ENCODE measurements around the gene METRN.

METRN gene

DNA sequence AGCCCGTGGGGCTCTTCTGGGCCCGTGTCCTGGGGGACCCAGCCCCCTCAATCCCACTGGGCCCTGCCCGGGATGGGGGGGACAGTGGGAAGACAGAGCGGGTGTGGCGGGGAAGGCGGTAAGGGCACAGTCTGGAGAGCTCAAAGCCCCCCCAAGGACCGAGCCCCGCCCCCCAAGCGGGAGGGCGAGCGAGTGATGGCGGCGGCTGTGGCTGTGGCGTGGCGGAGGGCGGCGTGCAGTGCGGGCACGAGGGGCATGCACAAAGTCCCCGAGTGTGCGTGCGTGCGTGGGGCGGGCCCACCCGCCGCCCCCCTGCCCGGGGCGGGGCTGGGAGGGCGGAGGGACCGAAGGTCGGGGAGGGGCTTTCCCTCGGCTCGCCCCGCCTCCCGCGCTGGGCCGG lies 21.2 kb upstream of the METRN start:
- no peak overlapping the region for H3K4me3 ChIP-seq (ENCODE audit: control insufficient read depth, low read depth, low read length)
- TF ChIP-seq, protein P1, sequence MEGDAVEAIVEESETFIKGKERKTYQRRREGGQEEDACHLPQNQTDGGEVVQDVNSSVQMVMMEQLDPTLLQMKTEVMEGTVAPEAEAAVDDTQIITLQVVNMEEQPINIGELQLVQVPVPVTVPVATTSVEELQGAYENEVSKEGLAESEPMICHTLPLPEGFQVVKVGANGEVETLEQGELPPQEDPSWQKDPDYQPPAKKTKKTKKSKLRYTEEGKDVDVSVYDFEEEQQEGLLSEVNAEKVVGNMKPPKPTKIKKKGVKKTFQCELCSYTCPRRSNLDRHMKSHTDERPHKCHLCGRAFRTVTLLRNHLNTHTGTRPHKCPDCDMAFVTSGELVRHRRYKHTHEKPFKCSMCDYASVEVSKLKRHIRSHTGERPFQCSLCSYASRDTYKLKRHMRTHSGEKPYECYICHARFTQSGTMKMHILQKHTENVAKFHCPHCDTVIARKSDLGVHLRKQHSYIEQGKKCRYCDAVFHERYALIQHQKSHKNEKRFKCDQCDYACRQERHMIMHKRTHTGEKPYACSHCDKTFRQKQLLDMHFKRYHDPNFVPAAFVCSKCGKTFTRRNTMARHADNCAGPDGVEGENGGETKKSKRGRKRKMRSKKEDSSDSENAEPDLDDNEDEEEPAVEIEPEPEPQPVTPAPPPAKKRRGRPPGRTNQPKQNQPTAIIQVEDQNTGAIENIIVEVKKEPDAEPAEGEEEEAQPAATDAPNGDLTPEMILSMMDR (IDR thresholded peaks at IDR 0.05; ENCODE audit: control insufficient read depth, insufficient read depth, low read depth, low read length, missing control alignments): no peak
- no peak for DNase-seq (ENCODE audit: low read depth)

DNA sequence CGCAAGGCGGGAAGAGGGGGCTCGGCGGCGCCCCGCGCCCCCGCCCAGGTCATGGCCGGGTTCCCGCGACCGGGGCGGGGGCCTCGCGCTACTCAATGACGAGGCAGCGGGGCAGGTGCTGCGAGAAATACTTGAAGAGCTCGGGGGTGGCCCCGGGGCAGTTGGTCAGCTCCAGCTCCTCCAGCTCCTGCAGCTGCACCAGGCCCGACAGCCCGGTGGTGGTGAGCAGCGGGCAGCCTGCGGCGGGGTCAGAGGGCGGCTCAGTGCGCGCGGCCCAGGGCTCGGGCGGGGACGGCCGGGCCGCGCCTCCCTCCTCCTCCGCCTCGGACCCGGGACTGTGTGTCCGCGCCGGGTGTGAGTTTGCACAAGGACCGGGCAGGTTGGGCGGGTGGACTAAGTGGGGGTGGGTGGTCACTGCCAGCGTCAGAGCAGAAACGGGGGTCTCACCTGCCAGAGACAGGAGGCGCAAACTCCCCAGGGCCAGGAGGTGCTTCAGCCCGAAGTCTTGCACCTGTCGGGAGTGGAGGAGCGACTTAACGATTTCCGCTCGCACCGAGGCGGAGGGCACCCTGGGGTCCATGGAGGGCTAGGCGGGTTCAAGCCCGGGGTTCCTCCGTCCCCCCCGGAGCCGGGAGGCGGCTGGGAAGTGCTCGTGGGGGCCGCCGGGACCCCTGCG lies 20.6 kb upstream of the METRN start:
- TF ChIP-seq, protein P1 (IDR thresholded peaks at IDR 0.05; ENCODE audit: control insufficient read depth, insufficient read depth, low read depth, low read length, missing control alignments): no peak
- no peak overlapping the region for H3K4me3 ChIP-seq (ENCODE audit: control insufficient read depth, low read depth, low read length)
- no peak for DNase-seq (ENCODE audit: low read depth)

DNA sequence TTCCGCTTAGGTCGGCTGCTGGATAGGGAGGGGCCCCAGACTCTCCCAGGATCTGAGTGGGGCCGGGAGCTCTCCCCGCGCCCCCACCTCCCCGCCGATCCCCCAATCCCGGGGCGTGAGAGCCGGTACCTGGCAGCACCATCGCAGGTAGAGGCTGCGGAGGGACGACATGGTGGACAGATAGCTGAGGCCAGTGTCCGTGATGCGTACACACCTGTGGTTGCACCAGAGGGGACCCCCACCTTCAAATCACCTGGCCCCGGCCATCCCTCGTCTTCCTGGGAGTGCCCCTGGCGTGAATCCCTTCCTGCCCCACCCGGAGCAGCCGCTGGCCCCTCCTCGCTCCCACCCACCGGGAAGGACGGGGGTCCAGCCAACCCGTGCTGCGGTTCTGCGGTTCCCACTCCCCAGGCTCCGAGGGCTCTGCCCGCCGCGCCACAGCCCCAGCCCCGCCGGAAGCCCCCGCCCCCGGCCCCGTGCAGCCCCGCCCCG lies 20.0 kb upstream of the METRN start:
- TF ChIP-seq, protein P1 (IDR thresholded peaks at IDR 0.05; ENCODE audit: control insufficient read depth, insufficient read depth, low read depth, low read length, missing control alignments): no peak
- no peak for DNase-seq (ENCODE audit: low read depth)
- no peak overlapping the region for H3K4me3 ChIP-seq (ENCODE audit: control insufficient read depth, low read depth, low read length)

DNA sequence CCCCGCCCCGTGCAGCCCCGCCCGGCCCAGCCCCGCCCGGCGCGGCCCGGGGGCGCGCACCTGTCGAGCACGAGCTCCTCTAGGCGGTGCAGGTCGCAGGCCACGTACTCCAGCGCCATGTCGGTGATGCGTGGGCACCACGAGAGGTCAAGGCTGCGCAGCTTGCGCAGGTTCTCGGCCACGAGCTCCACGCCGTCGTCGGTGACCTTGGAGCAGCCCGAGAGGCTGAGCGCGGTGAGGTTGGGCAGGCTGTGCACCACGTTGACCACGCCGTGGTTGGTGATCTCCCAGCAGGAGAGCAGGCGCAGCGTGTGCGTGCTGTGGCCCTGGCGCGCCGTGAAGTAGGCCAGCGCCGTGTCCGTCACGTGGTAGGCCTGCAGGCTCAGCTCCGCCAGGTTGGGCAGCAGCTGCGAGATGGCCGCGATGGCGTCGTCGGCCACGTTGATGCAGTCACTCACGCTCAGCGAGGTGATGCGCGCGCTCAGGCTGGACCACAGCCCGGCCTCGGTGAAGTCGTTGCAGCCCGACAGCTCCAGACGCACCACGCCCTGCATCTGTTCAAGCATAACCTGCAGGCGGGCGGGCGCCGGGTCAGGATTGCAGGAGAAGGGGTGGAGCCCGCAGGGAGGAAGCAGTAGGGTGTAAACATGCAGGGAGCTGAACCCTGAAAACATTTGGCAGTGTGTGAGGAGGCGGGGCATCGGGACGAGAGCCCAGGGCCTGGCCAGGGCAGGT lies 19.4 kb upstream of the METRN start:
- no peak overlapping the region for H3K4me3 ChIP-seq (ENCODE audit: control insufficient read depth, low read depth, low read length)
- TF ChIP-seq, protein P1 (IDR thresholded peaks at IDR 0.05; ENCODE audit: control insufficient read depth, insufficient read depth, low read depth, low read length, missing control alignments): no peak
- no peak for DNase-seq (ENCODE audit: low read depth)

DNA sequence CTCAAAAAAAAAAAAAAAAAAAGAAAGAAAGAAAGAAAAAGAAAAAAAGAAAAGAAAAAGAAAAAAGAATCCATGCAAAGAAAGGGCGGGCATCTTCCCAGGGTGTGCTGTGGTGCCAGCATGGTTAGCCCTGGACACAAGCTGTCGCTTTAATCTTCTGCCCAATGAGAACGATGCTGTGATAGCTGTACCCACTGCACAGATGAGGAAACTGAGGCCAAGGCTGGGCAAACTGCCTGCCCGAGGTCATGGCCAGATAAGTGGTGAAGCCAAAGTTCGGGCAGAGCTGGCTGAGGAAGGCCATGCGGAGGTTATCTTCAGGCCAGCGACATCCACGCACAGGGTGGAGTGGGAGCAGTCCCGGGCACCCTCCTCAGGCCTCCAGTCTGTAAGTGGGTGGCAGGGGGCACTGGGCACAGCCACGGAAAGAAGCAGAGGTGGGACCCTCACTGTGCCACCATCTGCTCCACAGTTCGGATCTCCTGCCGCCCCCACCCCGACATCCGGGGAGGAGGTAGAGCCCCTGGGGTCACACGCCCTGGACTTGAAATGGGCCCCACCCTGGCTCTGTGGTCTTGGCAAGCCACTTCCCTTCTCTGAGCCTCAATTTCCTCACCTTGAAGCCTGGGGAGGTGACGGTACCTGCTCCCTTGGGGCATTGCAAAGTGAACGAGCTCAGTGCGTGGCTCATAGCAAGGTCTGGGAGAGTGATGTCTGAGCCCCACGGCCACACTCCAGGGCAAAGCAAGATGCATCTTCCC lies 15.8 kb upstream of the METRN start:
- no peak overlapping the region for H3K4me3 ChIP-seq (ENCODE audit: control insufficient read depth, low read depth, low read length)
- DNase-seq (ENCODE audit: low read depth): no peak
- TF ChIP-seq, protein P1 (IDR thresholded peaks at IDR 0.05; ENCODE audit: control insufficient read depth, insufficient read depth, low read depth, low read length, missing control alignments): no peak

DNA sequence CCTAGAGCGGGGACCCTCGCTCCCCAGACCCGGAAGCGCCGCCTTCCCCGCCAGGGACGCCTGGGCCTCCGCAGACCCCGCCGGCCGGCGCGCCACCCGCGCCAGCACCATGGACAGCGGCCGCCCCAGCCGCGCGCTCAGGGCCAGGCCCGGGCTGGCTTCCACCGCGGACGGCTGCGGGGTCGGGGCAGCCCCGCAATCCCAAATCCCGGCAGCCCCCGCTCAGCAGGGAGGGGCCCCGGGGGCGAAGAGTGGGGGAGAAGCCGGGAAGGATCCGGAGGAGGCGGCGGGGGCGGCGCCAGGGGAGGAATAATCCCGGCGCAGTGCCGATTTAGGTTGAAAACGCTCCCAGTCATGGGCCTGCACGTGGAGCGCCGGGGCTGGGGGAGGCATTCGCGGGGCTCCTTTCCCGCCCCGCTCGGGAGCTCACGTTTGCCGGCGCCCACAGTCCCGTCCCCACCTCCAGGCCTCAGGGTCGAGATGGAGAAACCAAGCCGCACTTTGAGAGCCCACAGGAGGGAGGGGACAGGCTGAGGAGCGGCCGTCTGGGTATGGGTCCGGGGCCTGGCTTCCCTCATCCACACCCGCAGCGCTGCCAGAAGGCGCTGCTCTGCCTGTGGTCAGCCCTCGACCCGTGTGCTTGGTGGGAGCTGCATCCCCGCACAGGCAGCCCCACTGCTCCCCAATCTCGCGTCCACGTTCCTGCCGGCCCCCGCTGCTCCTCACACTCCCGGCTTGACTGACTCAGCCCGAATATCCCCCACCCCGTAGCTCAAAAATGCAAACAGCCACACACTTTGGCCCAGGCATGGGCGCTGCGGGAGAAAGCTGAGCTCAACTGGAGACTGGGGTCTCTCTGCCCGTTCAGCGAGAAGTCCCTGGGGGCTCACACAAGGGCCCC lies 14.0 kb upstream of the METRN start:
- DNase-seq (ENCODE audit: low read depth): no peak
- H3K4me3 ChIP-seq (ENCODE audit: control insufficient read depth, low read depth, low read length): no peak overlapping the region
- TF ChIP-seq, protein P1 (IDR thresholded peaks at IDR 0.05; ENCODE audit: control insufficient read depth, insufficient read depth, low read depth, low read length, missing control alignments): no peak

Measured in AG09309 (cell line).